DMS153 treated with DMSO at 0.1 percent for 48 hours (cell line): Measurements from ENCODE around the gene ELOVL6.
"Not testable (repeated sequence)": the region's sequence is repeated elsewhere in the genome, so short reads cannot be mapped to it uniquely, and the experiment has no call there.

ENCODE experiments used
- DNase-seq: peaks from one replicate; lab custom pipeline; 2025; ENCODE audit not compliant: unreplicated experiment; lab: John Stamatoyannopoulos, UW

Gene ELOVL6

GRCh38 chr4:110078148-110078547 is 120.3 kb downstream of the ELOVL6 start:
- not testable (repeated sequence) for DNase-seq

- DNase-seq: not testable (repeated sequence)
Measured at GRCh38 chr4:110076828-110077227, 121.6 kb downstream of the ELOVL6 start.

DNA sequence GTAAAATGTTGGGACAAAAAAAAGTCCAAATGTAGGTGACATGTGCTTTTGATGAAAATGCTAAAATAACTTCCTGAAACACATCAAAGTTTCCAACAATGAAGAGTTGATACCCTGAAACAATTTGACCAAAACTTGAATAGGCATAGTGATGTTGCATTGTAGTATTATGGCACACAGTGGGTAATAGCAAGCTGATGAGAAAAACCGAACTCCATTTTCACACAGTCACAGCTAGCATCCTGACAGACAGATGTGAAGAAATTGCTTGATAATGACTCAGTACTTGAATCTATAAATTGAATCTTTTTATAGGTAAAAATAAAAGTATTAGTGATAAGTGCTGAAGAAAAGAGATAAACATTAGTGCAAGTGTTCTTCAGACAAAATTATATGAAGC is 122.5 kb downstream of the ELOVL6 start:
- DNase-seq: no peak

- DNase-seq: no peak
Measured at GRCh38 chr4:110075083-110075738, 123.2 kb downstream of the ELOVL6 start.

GRCh38 chr4:110074570-110074969 is 123.8 kb downstream of the ELOVL6 start:
- DNase-seq: no peak

DNA sequence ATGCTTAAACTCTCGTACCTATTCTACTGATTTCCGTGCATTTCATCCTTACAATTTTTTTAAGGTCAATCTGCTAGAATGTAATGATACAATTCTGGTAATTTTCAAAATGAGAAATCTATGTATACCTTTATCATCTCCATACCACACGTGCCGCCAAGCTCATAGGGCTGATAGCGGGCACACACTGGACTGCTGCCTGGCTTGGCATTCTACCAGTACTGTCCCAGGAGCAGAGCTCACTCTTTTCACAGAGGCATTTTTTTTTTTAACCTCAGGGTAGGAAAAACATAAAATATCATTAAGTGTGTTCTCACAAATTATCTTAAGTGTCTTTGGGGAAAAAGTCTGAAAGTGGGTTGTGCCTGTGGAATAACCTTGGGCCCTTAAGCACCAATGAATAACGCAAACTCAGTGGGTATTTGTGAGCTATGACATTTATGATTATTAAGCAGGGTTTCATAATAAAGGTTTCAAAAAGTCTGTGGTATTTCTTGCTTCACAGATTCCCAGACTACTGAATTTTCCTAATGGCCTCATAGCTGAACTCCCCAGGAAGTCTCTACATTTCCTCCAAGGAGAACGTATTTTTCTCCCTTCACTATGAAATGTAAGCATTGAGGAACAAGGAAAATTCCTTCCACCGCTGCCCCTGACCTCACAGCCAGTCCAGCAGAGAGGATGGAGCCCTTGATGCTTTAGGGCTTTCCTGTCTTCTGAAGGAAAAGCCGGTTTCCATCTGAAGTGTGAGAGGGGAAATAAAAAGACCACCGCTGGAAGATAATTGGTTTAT is 125.2 kb downstream of the ELOVL6 start:
- DNase-seq: no peak

GRCh38 chr4:110071466-110071865 is 126.9 kb downstream of the ELOVL6 start:
- no peak for DNase-seq

GRCh38 chr4:110068248-110068647 is 130.2 kb downstream of the ELOVL6 start:
- no peak for DNase-seq

DNA sequence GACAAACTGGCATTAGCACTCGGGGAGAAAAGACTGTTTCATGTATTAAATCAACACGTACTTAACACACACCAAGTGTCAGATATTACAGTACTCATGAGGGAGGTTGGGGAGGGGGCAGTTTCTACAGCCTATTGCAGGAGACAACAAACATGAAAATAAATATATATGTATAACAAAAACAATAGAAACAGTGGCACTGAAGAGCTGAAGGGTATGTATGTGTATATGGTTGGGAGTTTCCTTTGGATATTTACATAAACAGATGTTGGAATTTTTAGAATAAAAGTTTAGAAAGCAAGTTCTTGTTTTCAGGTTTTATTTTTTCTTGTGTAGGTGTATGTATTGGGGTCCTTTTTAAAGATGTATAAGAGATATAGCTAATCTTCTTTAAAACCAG is 133.5 kb downstream of the ELOVL6 start:
- no peak for DNase-seq

DNA sequence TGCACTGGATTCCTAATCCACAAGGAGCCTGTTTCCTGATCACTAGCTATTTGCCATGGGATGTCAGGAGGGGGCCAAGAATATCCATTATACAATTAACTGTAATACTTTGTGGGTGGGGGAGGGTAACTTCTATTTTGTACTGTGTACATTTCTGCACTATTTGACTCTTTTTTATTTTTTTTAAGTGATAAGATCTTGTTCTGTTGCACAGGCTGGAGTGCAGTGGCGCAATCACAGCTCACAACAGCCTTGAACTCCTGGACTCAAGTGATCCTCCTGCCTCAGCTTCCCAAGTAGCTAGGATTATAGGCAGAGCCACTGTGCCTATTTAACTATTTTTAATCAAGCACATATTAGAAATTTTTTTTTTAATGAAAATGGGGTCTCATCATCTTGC is 134.1 kb downstream of the ELOVL6 start:
- no peak for DNase-seq

DNA sequence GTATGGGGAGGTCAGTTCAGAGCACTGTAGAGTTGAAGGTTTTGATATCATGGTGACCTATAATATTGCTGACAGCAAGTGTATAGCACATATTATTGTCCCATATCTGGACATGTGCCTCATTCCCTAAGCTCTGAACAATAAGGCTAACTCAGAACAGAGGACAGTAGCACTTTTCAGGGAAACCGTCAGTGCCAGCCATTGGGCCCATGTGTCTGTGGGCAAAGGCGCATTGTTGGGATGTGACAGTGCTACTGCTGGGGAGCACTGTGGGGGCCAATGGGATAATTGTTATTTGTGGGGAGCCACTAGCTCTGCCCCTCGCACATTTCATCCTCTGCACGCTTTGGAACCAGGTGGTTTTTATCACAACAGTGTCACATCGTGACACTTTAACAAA is 136.2 kb downstream of the ELOVL6 start:
- DNase-seq: no peak

DNA sequence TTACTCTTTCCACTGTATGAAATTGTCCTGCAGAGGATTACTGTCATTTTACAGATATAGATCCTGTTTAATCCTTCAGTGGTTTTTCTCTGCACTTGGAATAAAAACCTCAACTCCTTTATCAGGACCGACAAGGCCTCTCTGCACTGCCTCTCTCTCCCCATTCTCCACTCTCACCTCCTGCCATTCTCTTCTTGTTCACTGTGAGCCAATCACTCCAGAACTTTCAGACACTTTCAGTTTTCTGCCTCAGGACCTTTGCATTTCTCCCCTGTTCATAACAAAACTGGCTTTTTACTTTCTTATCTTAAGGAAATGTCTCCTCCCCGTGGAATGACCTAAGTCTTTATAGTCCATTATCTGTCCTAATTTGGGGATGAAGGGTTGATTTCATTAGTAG is 137.3 kb downstream of the ELOVL6 start:
- DNase-seq: no peak

DNA sequence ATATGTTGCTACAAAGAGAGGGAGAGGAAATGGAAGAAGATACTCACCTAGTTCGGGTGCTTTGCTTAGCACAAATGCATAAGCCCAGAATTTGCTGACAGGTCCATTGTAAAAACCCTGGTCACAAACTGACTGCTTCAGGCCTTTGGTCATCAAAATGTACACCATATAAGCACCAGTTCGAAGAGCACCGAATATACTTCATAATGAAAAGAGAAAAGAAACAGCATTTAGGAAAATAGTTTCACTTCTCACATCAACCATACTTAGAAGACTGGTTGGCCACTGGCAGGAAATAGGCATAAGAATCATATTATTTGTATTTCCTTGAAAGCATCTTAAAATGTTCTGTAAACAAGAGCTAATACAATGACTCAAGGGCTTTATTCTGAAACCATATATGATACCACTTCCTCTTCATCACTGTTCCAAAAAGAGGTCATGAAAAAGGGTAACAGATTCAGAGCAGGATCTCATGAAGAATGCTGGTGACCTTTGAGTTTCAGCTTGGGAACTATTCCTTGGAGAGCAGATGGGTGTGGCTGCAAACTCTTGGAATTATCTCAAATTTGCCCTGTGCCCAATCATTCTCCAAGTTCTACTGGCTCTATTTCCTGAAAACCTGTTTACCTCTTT is 138.7 kb downstream of the ELOVL6 start:
- no peak for DNase-seq

GRCh38 chr4:110058677-110059076 is 139.7 kb downstream of the ELOVL6 start:
- no peak for DNase-seq

GRCh38 chr4:110055158-110055768 is 143.2 kb downstream of the ELOVL6 start:
- no peak for DNase-seq

GRCh38 chr4:110049951-110050925 is 148.2 kb downstream of the ELOVL6 start:
- DNase-seq: peak; percentile 10

DNA sequence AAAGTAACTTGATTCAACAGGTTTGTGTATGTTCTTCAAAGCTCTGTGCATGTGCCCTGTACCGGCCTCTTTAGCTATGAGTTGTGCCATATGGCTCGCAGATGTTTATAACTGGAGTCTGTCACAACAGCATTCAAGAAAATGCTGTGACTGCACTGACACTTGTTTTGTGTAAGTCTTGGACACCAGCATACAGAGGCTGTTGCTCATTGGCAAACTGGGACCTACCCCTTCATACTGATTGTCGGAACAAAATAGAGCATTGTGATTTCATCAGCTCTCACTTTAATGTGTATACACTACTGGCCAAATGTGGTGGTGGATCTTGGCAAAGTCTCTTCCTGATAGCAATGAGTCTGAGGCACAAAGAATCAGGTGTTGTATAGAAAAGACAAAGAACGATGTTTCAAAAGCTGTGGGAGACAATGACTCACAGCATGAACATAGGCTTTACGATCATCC is 151.8 kb downstream of the ELOVL6 start:
- no peak for DNase-seq

DNA sequence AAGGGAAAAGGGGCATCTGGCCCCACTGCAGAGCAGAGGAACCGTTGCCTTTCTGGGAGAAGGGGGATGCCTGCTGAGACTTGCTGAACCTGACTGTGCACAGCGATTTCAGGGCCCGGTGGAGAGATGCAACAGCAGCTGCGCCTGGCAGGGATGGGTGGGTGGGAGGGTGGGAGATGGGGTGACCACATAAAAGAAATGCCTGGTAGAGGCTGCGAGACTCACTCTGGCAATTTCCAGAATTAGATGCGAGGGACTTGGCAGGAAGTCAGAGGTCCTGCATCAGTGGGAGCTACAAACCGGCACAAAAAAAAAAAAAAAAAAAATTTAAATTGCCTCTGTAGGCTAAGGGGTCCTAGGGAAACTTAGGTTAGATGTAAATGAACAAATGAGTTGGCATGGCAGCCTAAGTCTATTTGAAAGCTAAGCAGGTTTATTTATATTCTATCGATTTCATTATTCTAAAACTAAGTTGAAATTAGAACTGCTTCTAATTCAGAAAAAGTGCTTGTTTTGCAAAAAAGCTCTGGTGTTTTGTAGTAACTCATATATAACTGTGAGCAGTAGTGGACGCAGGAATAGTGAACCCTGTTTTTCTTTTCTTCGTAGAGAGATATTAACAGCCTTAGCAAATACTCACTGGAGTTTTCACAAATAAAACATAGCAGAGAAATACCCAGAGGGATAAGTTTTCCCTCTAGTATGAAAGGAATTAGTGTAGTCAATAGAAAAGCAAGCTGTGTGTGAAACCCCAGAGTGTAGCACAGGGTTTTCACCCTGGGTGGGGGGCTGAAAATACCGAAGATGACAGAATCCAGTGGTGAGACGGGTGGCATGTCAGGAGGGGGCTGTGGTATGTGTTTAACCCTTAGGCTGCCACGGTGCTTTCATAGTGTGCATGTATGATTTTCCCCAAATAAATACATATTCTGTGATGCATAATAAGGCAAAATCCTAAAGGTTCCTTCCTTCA is 155.6 kb downstream of the ELOVL6 start:
- no peak for DNase-seq

GRCh38 chr4:110041735-110042134 is 156.7 kb downstream of the ELOVL6 start:
- no peak for DNase-seq
